NCI-H146 treated with DMSO at 0.1 percent for 48 hours (cell line): ENCODE measurements around the gene PPM1G.
"Not testable (repeated sequence)": the region's sequence is repeated elsewhere in the genome, so short reads cannot be mapped to it uniquely, and the experiment has no call there.

Experiments used
- DNase-seq: peaks from one replicate; lab custom pipeline; 2025; ENCODE audit not compliant: unreplicated experiment; lab: John Stamatoyannopoulos, UW

Gene PPM1G, protein sequence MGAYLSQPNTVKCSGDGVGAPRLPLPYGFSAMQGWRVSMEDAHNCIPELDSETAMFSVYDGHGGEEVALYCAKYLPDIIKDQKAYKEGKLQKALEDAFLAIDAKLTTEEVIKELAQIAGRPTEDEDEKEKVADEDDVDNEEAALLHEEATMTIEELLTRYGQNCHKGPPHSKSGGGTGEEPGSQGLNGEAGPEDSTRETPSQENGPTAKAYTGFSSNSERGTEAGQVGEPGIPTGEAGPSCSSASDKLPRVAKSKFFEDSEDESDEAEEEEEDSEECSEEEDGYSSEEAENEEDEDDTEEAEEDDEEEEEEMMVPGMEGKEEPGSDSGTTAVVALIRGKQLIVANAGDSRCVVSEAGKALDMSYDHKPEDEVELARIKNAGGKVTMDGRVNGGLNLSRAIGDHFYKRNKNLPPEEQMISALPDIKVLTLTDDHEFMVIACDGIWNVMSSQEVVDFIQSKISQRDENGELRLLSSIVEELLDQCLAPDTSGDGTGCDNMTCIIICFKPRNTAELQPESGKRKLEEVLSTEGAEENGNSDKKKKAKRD

GRCh38 chr2:27409321-27410073 lies at the start of gene PPM1G:
PPM1G (minus strand) TSS chr2:27409591; CDS start chr2:27409422, 169 bp downstream.
- DNase-seq: peak; percentile 93

GRCh38 chr2:27453968-27454367 lies 44.6 kb upstream of the PPM1G start:
- DNase-seq: no peak

DNA sequence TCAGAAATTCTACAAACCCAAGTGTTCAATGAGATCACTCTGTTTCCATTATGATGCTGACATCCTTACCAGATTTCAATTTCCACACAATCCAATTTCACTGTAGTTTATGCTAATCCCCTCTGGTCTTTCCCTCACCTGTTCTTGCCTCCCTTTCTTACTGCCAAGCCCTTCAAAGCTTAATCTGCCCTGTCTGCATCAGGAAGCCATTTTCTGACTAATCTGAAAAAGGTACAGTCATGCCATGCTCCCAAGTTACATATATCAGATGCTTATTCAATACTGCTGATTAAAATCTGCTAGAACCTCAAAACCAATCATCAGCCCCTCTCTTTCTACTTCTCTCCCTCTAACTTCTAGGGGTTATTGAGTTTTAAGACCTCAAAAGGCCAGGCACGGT lies 41.7 kb upstream of the PPM1G start:
- DNase-seq: no peak

DNA sequence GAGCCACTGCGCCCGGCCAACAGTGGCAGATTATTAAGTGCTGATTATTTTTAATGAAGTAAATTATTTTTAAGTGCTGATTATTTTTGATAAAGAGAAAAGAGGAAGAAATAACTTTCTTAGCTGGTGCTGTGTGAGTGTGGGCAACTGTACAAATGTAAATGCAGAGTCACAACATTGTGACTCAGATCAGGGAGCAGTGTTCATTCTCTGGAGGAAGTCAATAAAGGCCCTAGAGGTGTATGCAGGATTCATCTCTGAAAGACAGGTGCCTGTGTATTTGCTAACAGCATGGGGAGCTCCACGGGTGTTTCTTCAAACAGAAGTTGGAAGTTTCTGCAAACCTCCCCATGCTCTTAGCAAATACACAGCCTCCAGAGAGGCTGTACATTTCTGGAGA lies 39.0 kb upstream of the PPM1G start:
- peak; percentile 80 for DNase-seq

GRCh38 chr2:27446057-27446456 lies 36.7 kb upstream of the PPM1G start:
- no peak for DNase-seq

DNA sequence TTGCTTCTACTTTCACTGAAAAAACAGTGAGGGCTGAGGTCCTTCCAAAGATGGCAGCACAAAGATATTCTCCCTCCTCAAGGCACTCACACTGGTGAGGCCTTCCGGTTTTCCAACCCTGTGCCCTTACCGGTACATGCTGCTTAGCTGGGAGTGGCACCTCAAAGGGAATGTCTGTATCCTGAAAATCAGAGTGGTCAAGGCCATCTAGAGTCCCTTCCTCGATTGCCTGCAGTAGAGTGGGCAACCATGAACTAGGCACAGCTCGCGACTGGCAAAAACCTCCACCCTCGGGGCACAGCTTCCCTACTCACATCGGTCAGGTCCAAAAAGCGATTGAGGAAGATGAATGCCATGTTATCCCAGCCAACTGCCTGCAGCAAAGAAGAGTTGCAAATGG lies 36.2 kb upstream of the PPM1G start:
- no peak for DNase-seq

DNA sequence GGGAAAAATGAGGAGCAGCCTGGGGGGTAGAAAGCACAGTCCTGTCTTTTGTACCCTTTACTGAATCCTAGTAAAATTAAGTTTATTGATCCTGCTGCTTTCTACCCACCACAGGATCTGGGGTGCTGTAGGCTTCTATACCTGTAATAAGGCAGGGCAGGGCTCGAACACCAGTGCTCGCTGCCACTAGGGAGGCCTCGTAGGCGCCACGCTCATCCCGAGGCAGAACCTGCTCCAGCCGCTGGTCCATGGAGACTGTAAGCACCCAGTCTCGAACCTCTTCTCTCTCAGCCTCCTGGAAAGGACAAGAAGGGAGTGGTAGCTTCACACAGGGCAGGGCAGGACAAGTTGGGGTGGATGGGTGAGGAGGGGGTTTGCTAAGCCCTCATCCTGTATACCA lies 35.8 kb upstream of the PPM1G start:
- no peak for DNase-seq

GRCh38 chr2:27442920-27443282 lies 33.5 kb upstream of the PPM1G start:
- no peak for DNase-seq

DNA sequence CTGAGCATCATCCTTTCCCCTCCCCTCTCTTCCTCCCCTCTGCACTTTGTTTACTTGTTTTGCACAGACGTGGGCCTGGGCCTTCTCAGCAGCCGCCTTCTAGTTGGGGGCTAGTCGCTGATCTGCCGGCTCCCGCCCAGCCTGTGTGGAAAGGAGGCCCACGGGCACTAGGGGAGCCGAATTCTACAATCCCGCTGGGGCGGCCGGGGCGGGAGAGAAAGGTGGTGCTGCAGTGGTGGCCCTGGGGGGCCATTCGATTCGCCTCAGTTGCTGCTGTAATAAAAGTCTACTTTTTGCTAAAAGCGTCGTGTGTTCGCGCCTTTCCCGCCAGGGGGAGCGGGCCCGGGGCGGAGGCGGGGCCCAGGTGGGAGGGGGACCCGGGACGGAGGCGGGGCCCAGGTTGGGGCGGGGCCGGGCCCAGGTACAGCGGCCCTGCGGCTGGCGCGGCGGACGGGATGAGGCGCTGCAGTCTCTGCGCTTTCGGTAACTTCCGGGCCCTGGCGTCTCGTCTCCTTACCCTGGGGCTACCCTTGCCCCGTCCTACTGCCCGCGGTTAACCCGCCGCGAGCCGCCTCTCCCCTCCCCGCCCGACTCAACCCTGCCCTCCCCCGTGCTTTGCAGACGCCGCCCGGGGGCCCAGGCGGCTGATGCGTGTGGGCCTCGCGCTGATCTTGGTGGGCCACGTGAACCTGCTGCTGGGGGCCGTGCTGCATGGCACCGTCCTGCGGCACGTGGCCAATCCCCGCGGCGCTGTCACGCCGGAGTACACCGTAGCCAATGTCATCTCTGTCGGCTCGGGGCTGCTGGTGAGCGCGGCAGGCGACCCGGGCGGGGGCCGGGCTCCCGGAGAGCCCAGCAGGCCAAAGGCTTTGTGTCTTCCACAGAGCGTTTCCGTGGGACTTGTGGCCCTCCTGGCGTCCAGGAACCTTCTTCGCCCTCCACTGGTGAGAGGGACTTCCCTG lies 32.8 kb upstream of the PPM1G start, which contains the start of gene KRTCAP3:
TSS of gene KRTCAP3 (plus strand) at position 424 of the 962 bp plus-strand sequence. CDS start at position 456, 32 bp downstream.
- peak; percentile 47 for DNase-seq

- DNase-seq: no peak
Observed at GRCh38 chr2:27441226-27441926, 32.0 kb upstream of the PPM1G start.

DNA sequence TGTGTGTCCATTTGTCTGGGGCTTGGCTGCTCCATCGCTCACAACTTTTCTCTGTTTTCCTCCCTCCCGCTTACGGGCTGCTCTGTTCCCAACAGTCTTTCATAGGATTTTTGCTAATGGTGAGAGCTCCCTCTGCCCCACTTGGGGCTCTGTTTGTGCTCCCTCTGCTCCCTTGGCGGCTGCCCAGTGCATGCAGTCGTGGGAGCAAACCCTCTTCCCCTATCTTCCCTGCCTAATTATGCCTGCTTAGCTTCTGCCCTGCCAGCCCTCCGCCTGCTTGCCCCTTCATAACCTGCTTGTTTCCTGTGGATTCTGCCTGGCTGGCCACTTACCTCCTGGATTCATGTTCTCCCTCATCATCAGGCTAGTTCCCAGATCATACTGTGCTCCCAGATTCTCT lies 26.2 kb upstream of the PPM1G start:
- no peak for DNase-seq

- DNase-seq: no peak
Observed at GRCh38 chr2:27431395-27431794, 22.0 kb upstream of the PPM1G start.

GRCh38 chr2:27428978-27429541 lies 19.7 kb upstream of the PPM1G start:
- DNase-seq: peak; percentile 50

- DNase-seq: peak; percentile 81
Observed at GRCh38 chr2:27428213-27428977, 19.0 kb upstream of the PPM1G start, which contains the start of gene NRBP1. NRBP1 (plus strand) TSS chr2:27428631; CDS start chr2:27433274, 4,643 bp downstream.

DNA sequence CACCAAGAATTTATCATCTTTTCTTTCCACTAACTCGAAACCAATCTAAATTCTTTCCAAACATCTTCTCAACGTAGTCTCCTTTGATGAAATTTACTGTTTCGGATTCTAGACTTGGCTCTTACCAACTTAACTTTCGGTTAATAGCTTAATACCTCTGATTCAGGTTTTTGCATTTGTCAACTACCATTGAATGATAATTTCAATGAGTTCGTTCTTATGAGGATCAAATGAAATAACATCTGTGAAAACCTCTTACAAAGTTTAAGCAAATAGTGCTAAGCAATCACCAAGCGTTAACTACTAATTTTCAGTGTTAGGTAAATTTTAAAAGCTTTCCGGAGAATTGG lies 18.4 kb upstream of the PPM1G start:
- no peak for DNase-seq

DNA sequence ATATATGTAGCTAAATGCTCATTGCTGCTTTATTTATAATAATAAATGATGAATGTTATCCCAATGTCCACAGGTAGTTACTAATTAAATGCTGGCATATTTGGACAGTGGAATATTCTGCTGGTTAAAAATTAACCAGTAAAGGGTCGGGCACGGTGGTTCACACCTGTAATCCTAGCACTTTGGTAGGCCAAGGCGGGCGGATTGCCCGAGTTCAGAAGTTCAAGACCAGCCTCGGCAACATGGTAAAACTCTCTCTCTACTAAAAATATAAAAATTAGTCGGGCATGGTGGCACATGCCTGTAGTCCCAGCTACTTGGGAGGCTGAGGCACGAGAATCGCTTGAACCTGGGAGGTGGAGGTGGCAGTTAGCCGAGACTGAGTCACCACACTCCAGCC lies 15.6 kb upstream of the PPM1G start:
- DNase-seq: not testable (repeated sequence)

GRCh38 chr2:27422958-27423357 lies 13.6 kb upstream of the PPM1G start:
- DNase-seq: no peak

- no peak for DNase-seq
Observed at GRCh38 chr2:27421660-27422250, 12.4 kb upstream of the PPM1G start.

- no peak for DNase-seq
Observed at GRCh38 chr2:27420996-27421395, 11.6 kb upstream of the PPM1G start.
